ENCODE results near the gene GALNT2.

The GALNT2 gene

DNA sequence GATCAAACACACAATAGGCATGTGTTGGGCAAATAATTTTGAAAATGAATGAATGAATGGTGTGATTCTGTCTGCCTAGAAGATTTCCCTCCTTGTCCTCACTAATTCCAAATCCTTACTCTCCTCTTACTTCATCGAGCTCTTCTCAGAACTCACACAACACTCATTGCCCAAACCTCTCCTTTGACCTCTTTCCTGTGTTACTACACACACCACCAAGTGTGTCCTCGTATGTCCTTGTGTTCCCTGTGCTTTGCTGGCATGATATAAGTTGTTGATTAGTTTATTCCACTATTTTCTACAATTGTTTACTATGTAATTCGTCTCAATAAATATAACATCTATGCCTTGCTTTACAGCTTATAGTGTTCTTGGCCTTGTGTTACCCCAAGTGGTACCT, 41.4 kb upstream of the GALNT2 start:
- Histone ChIP-seq H3K9ac (ENCODE audit: low read depth, low read length, poor library complexity, severe bottlenecking) (no peak overlapping the region), H2AFZ (ENCODE audit: low read length) (no peak overlapping the region), H4K20me1 (ENCODE audit: insufficient read depth, low read length, poor library complexity, severe bottlenecking) (no peaks in the 10 kb centered on the region), H3F3A (ENCODE audit: low read depth) (no peaks in the 10 kb centered on the region), H3K79me2 (ENCODE audit: insufficient read depth, low read length) (no peaks in the 10 kb centered on the region), H3K9me2 (replicated peaks; ENCODE audit: low read depth, low read length) (no peaks in the 10 kb centered on the region), H3K4me2 (ENCODE audit: low read depth, low read length, poor library complexity, severe bottlenecking) (no peak overlapping the region), H3K36me3 (ENCODE audit: insufficient read depth, low read length) (no peaks in the 10 kb centered on the region), H3K9me3 (ENCODE audit: insufficient read depth, low read depth, low read length) (no peaks in the 10 kb centered on the region), H3K4me1 (ENCODE audit: insufficient read depth, low read length, poor library complexity, severe bottlenecking) (peaks cover 9% of the 10 kb centered on the region), H3K27me3 (ENCODE audit: insufficient read depth, low read length, poor library complexity, severe bottlenecking) (no peaks in the 10 kb centered on the region), H3K4me3 (ENCODE audit: low read length, poor library complexity, severe bottlenecking) (no peak overlapping the region)
- TF ChIP-seq CTCF (conservative IDR thresholded peaks at IDR 0.05; ENCODE audit: low read length) (no peak), EZH2phosphoT487 (IDR thresholded peaks at IDR 0.05; ENCODE audit: borderline replicate concordance) (no peak)

GRCh38 chr1:230026139-230026538, 40.9 kb upstream of the GALNT2 start:
- TF ChIP-seq CTCF (conservative IDR thresholded peaks at IDR 0.05; ENCODE audit: low read length) (no peak), EZH2phosphoT487 (IDR thresholded peaks at IDR 0.05; ENCODE audit: borderline replicate concordance) (no peak)
- Histone ChIP-seq H3F3A (ENCODE audit: low read depth) (no peaks in the 10 kb centered on the region), H3K79me2 (ENCODE audit: insufficient read depth, low read length) (no peaks in the 10 kb centered on the region), H4K20me1 (ENCODE audit: insufficient read depth, low read length, poor library complexity, severe bottlenecking) (no peaks in the 10 kb centered on the region), H3K9me3 (ENCODE audit: insufficient read depth, low read depth, low read length) (no peaks in the 10 kb centered on the region), H3K4me2 (ENCODE audit: low read depth, low read length, poor library complexity, severe bottlenecking) (no peak overlapping the region), H2AFZ (ENCODE audit: low read length) (no peak overlapping the region), H3K4me1 (ENCODE audit: insufficient read depth, low read length, poor library complexity, severe bottlenecking) (peaks cover 9% of the 10 kb centered on the region), H3K9ac (ENCODE audit: low read depth, low read length, poor library complexity, severe bottlenecking) (no peak overlapping the region), H3K36me3 (ENCODE audit: insufficient read depth, low read length) (no peaks in the 10 kb centered on the region), H3K9me2 (replicated peaks; ENCODE audit: low read depth, low read length) (no peaks in the 10 kb centered on the region), H3K4me3 (ENCODE audit: low read length, poor library complexity, severe bottlenecking) (no peak overlapping the region), H3K27me3 (ENCODE audit: insufficient read depth, low read length, poor library complexity, severe bottlenecking) (no peaks in the 10 kb centered on the region)

DNA sequence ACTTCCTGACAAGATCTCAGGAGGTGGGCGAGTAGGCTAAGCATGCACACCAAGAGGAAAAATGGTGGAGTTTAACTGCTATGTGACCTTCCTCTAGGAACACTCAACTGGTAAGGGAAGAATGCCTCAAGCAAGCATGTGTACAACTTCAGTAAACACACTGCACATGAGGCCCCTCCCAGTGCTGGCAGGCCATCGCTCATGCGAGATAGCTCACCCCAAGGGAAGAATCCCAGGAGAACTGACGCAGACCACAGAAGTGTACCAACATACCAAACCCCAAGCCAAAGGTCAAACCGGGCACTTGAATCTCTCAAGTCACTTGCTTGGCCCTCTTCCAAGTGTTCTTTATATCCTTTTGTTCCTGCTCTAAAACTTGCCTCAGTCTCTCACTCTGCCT, 40.5 kb upstream of the GALNT2 start:
- H3K27me3 ChIP-seq (ENCODE audit: insufficient read depth, low read length, poor library complexity, severe bottlenecking): no peaks in the 10 kb centered on the region
- H3K4me3 ChIP-seq (ENCODE audit: low read length, poor library complexity, severe bottlenecking): no peak overlapping the region
- no peak overlapping the region for H3K4me2 ChIP-seq (ENCODE audit: low read depth, low read length, poor library complexity, severe bottlenecking)
- H3K9me2 ChIP-seq (replicated peaks; ENCODE audit: low read depth, low read length): no peaks in the 10 kb centered on the region
- H3F3A ChIP-seq (ENCODE audit: low read depth): no peaks in the 10 kb centered on the region
- H3K36me3 ChIP-seq (ENCODE audit: insufficient read depth, low read length): no peaks in the 10 kb centered on the region
- no peak overlapping the region for H3K9ac ChIP-seq (ENCODE audit: low read depth, low read length, poor library complexity, severe bottlenecking)
- H3K4me1 ChIP-seq (ENCODE audit: insufficient read depth, low read length, poor library complexity, severe bottlenecking): peaks cover 9% of the 10 kb centered on the region
- H2AFZ ChIP-seq (ENCODE audit: low read length): no peak overlapping the region
- no peaks in the 10 kb centered on the region for H3K9me3 ChIP-seq (ENCODE audit: insufficient read depth, low read depth, low read length)
- H4K20me1 ChIP-seq (ENCODE audit: insufficient read depth, low read length, poor library complexity, severe bottlenecking): no peaks in the 10 kb centered on the region
- no peaks in the 10 kb centered on the region for H3K79me2 ChIP-seq (ENCODE audit: insufficient read depth, low read length)
- TF ChIP-seq CTCF (conservative IDR thresholded peaks at IDR 0.05; ENCODE audit: low read length): no peak
- TF ChIP-seq EZH2phosphoT487 (IDR thresholded peaks at IDR 0.05; ENCODE audit: borderline replicate concordance): no peak
